Body of pancreas (tissue), 4 donors: ENCODE measurements around the gene NR3C2. TPM values are rescaled to one million over a fixed set of nuclear protein-coding genes. Genes with fewer than 3 reads are reported as not detected.
A peak's percentile ranks its signal among the peaks of the same experiment; 100 is the strongest.

Source experiments
- ATAC-seq: fragments of 150-250 bp; one replicate; pipeline ENCODE4 v1.9.1; 2016
- DNase-seq, 4 donors: peaks; one replicate each; pipeline ENCODE4 v3.0.0-alpha.2; 2019
- H3K27ac ChIP-seq, 4 donors: fragments of 200-600 bp; sonication (generic); 1 replicate in 3 of 4; 2 replicates in 1 of 4; pipeline versions ENCODE4 v1.5.1 to v1.6.1; 2016 to 2019; ENCODE audit warnings: mild to moderate bottlenecking in 1 of 4, mixed read lengths in 1 of 4, moderate library complexity in 1 of 4
- H3K27me3 ChIP-seq, 2 donors: fragments of 200-600 bp; sonication (generic); one replicate each; pipeline ENCODE4 v1.6.0; 2016; ENCODE audit warnings: mild to moderate bottlenecking in 1 of 2
- H3K36me3 ChIP-seq, 2 donors: fragments of 200-600 bp; sonication (generic); replicated peaks in 1 of 2; 2 replicates each; pipeline ENCODE4 v1.5.1; 2016; ENCODE audit warnings: low read depth in 2 of 2; ENCODE audit not compliant: insufficient read depth in 1 of 2
- H3K4me1 ChIP-seq: fragments of 200-600 bp; sonication (generic); one replicate; pipeline ENCODE4 v1.6.0; 2016
- H3K4me3 ChIP-seq, 2 donors: fragments of 200-600 bp; sonication (generic); 1 replicate in 1 of 2; 2 replicates in 1 of 2; pipeline ENCODE4 v1.5.1; 2016 to 2019
- H3K9me3 ChIP-seq, 3 donors: fragments of 200-600 bp; sonication (generic); 1 replicate in 2 of 3; 2 replicates in 1 of 3; pipeline ENCODE4 v1.5.1; 2016
- CTCF ChIP-seq, 7 experiments: fragments of 450-650 bp in 4 of 7; fragments of 200-600 bp in 3 of 7; sonication (generic) in 3 of 7; IDR thresholded peaks; one replicate each; pipeline ENCODE4 v1.5.1; 2016 to 2019; ENCODE audit warnings: antibody characterized with exemption in 7 of 7
- POLR2A ChIP-seq, 3 donors: fragments of 450-650 bp; IDR thresholded peaks; one replicate each; pipeline ENCODE4 v1.6.1; 2016; ENCODE audit warnings: antibody characterized with exemption in 3 of 3, mild to moderate bottlenecking in 2 of 3
- WGBS, 2 donors: methylation state at CpG; one replicate each; pipeline ENCODE4 v1.1.5; 2017; 5-methylcytosine and 5-hydroxymethylcytosine counted together
- intact Hi-C: fragments of 100-400 bp; cut with DNase I; formaldehyde crosslinking; loops from one replicate; pipeline ENCODE4 v1.15.1; 2023
- total RNA-seq, 2 donors: library from RNA; depleted of rRNA; stranded (reverse); fragments of >200 nt; gene quantifications; one replicate each; pipeline ENCODE4 v1.1.0, GENCODE V29; 2016

The NR3C2 gene
- total RNA-seq, 2 donors from 2014 or later = 14.8 to 18.8 TPM

GRCh38 chr4:148235809-148236208 lies 206.4 kb downstream of the NR3C2 start:
- no peak overlapping the region for H3K27ac ChIP-seq
- WGBS, 2 donors = 89 to 93% methylated on average over 3 of the region's 3 CpGs
- no peaks in the 10 kb centered on the region for H3K27me3 ChIP-seq
- H3K4me3 ChIP-seq = no peak overlapping the region
- peaks cover 15% of the 10 kb centered on the region for H3K4me1 ChIP-seq
- no peaks in the 10 kb centered on the region for H3K36me3 ChIP-seq
- no peak for DNase-seq
- H3K9me3 ChIP-seq = no peaks in the 10 kb centered on the region
- intact Hi-C loops = no loop called here
- TF ChIP-seq CTCF (IDR thresholded peaks at IDR 0.05) (no peak), POLR2A (IDR thresholded peaks at IDR 0.05) (no peak)
- no peak for ATAC-seq

GRCh38 chr4:148229798-148230197 lies 212.4 kb downstream of the NR3C2 start:
- Histone ChIP-seq H3K27ac (no peak overlapping the region), H3K4me1 (peaks cover 44% of the 10 kb centered on the region), H3K9me3 (no peaks in the 10 kb centered on the region), H3K27me3 (no peaks in the 10 kb centered on the region), H3K4me3 (no peak overlapping the region), H3K36me3 (no peaks in the 10 kb centered on the region)
- TF ChIP-seq POLR2A (IDR thresholded peaks at IDR 0.05) = no peak
- TF ChIP-seq CTCF (IDR thresholded peaks at IDR 0.05) = no peak
- 26% methylated on average over 1 of the region's 1 CpG for WGBS, 2 donors
- ATAC-seq (no peak), DNase-seq (no peak)
- intact Hi-C loops = no loop called here

GRCh38 chr4:148229028-148229427 lies 213.2 kb downstream of the NR3C2 start:
- no peak for TF ChIP-seq POLR2A (IDR thresholded peaks at IDR 0.05)
- TF ChIP-seq CTCF (IDR thresholded peaks at IDR 0.05) = no peak
- 91 to 100% methylated on average over 4 of the region's 4 CpGs for WGBS, 2 donors

GRCh38 chr4:148227147-148227546 lies 215.1 kb downstream of the NR3C2 start:
- Histone ChIP-seq H3K36me3 (no peaks in the 10 kb centered on the region), H3K4me1 (peaks cover 68% of the 10 kb centered on the region), H3K9me3 (no peaks in the 10 kb centered on the region), H3K27ac (peak overlapping the region in 3 of 4 donors; percentile 22 to 73 (median 48)), H3K4me3 (no peak overlapping the region), H3K27me3 (no peaks in the 10 kb centered on the region)
- TF ChIP-seq CTCF (IDR thresholded peaks at IDR 0.05) (no peak), POLR2A (IDR thresholded peaks at IDR 0.05) (no peak)
- intact Hi-C loops = no loop called here
- DNase-seq (peak in 2 of 4 donors; percentile 18 to 30), ATAC-seq (peak; percentile 64)
- WGBS, 2 donors = 32 to 38% methylated on average over 5 of the region's 5 CpGs

More at GRCh38 chr4:148229028-148229427, 213.2 kb downstream of the NR3C2 start:
- Histone ChIP-seq H3K4me1 (peaks cover 50% of the 10 kb centered on the region), H3K9me3 (no peaks in the 10 kb centered on the region), H3K27me3 (no peaks in the 10 kb centered on the region), H3K4me3 (no peak overlapping the region), H3K27ac (no peak overlapping the region), H3K36me3 (no peaks in the 10 kb centered on the region)
- intact Hi-C loops = no loop called here
- ATAC-seq = no peak
- DNase-seq = no peak

GRCh38 chr4:148226341-148226740 lies 215.9 kb downstream of the NR3C2 start:
- no peaks in the 10 kb centered on the region for H3K9me3 ChIP-seq
- intact Hi-C loops = no loop called here
- H3K4me3 ChIP-seq = no peak overlapping the region
- WGBS, 2 donors = 94 to 97% methylated on average over 1 of the region's 1 CpG
- H3K27me3 ChIP-seq = no peaks in the 10 kb centered on the region
- TF ChIP-seq POLR2A (IDR thresholded peaks at IDR 0.05) (no peak), CTCF (IDR thresholded peaks at IDR 0.05) (no peak)
- H3K36me3 ChIP-seq = no peaks in the 10 kb centered on the region
- peak overlapping the region in 3 of 4 donors; percentile 1 to 73 (median 47) for H3K27ac ChIP-seq
- DNase-seq (no peak), ATAC-seq (no peak)
- peaks cover 69% of the 10 kb centered on the region for H3K4me1 ChIP-seq
